Stomach smooth muscle (tissue), 2 donors: ENCODE data around the gene MYO3B.

Experiments used
- H3K27ac ChIP-seq: one replicate; pipeline ENCODE4 v1.7.0; 2013; ENCODE audit warnings: mild to moderate bottlenecking, low read length, inconsistent platforms
- H3K27me3 ChIP-seq, 2 donors: one replicate each; pipeline ENCODE4 v1.7.0; 2013; ENCODE audit warnings: low read length in 2 of 2; ENCODE audit not compliant: insufficient read depth in 2 of 2, control insufficient read depth in 1 of 2
- H3K36me3 ChIP-seq, 2 donors: one replicate each; pipeline ENCODE4 v1.7.0; 2013; ENCODE audit warnings: low read length in 2 of 2; ENCODE audit not compliant: control insufficient read depth in 2 of 2, insufficient read depth in 2 of 2
- H3K4me1 ChIP-seq: one replicate; pipeline ENCODE4 v1.7.0; 2013; ENCODE audit warnings: low read length; ENCODE audit not compliant: control insufficient read depth, insufficient read depth
- H3K4me3 ChIP-seq, 2 donors: one replicate each; pipeline ENCODE4 v1.7.0; 2013; ENCODE audit warnings: low read length in 2 of 2
- H3K9ac ChIP-seq, 2 donors: one replicate each; pipeline ENCODE4 v1.7.0; 2013; ENCODE audit warnings: low read length in 2 of 2, mild to moderate bottlenecking in 1 of 2
- H3K9me3 ChIP-seq, 2 donors: one replicate each; pipeline ENCODE4 v1.7.0; 2013; ENCODE audit warnings: low read length in 2 of 2; ENCODE audit not compliant: control insufficient read depth in 2 of 2
- donor health status: healthy.
- donor health status: Pancreatic carcinoma.

MYO3B gene

DNA sequence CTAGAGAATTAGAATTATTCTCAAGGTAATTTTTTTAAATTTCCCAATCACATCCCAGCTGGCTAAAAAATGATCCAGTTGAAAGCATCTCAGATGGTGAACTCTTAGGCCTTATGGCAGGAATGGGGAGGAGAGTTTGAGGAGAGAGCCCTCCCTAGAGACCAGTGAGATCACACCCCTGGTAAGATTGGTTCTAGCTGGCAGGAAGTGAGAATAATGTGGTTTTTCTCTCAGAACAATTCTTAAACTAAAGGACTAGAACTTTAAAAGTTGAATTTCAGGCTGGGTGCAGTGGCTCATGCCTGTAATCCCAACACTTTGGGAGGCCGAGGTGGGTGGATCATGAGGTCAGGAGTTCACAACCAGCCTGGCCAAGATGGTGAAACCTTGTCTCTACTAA lies 120.2 kb downstream of the MYO3B start:
- Histone ChIP-seq H3K4me3 (no peak overlapping the region), H3K4me1 (no peaks in the 10 kb centered on the region), H3K9ac (no peak overlapping the region), H3K9me3 (peaks cover 3 to 6% of the 10 kb centered on the region in 2 donors), H3K27ac (no peak overlapping the region), H3K27me3 (no peaks in the 10 kb centered on the region), H3K36me3 (no peaks in the 10 kb centered on the region)

DNA sequence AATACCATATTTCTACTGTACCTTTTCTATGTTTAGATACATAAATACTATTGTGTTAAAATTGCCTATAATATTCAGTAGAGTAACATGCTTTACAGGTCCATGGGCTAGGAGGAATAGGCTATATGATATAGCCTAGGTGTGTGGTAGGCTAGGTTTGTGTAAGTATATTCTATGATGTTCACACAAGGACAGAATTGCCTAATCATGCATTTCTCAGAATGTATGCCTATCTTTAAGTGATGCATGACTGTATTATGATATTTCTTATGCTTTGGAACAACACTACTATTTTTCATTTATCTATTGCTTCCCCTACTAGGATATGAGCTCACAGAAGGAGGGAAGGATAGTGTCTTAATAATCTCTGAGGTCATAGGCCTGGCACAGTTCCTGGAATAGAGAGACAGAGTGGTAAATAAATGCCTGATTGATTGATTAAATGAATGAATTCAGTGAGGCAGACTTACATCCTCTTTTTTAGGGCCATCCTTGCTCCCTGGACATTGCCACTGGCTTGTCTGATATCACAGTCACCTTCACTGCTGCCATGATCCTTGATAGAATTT lies 121.0 kb downstream of the MYO3B start:
- no peak overlapping the region for H3K4me3 ChIP-seq
- no peak overlapping the region for H3K27ac ChIP-seq

DNA sequence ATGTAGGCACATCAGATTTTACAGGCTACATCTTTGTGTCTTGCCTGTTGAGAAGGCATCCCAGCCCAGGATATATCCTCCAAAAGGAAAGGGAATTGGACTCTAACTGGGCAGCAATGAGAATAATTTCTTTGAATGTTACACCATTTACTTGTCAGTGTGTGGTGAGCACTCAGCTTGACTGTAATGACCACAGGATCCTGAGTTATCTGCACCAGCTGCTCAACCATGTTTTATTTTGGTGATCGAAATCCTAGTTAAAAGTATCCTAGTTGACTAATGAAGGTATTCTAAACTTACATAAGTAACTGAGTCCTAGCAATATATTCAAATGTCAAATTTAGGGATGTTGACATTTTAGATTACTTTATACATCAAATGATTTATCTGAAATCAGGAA lies 123.0 kb downstream of the MYO3B start:
- Histone ChIP-seq H3K27me3 (no peaks in the 10 kb centered on the region), H3K4me1 (no peaks in the 10 kb centered on the region), H3K4me3 (no peak overlapping the region), H3K27ac (no peak overlapping the region), H3K36me3 (no peaks in the 10 kb centered on the region), H3K9me3 (peaks cover 1 to 3% of the 10 kb centered on the region in 2 donors), H3K9ac (no peak overlapping the region)

More for the DNA sequence above, 121.0 kb downstream of the MYO3B start:
- Histone ChIP-seq H3K27me3 (no peaks in the 10 kb centered on the region), H3K36me3 (no peaks in the 10 kb centered on the region), H3K4me1 (no peaks in the 10 kb centered on the region), H3K9me3 (peaks cover 3 to 6% of the 10 kb centered on the region in 2 donors), H3K9ac (no peak overlapping the region)

DNA sequence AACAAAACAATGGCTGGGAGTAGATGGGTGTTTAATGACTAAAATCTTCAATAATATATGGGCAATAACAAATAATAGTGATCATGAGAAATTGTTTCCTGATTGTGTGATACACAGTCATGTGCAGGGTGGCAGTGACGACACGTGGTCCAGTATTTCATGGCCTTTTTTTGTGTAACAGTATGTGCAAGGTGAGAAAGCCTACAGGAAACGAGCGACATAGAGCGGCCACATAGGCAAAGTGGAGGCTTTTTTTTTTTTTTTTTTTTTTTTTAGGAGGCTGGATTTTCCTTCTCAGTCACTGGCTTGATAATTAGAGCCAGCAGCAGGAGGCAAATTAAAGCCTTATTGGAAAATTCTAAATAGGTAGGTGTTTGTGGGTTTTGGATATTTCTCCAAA lies 123.7 kb downstream of the MYO3B start:
- Histone ChIP-seq H3K36me3 (no peaks in the 10 kb centered on the region), H3K4me1 (no peaks in the 10 kb centered on the region), H3K4me3 (no peak overlapping the region), H3K27ac (no peak overlapping the region), H3K9ac (no peak overlapping the region), H3K27me3 (no peaks in the 10 kb centered on the region), H3K9me3 (no peaks in the 10 kb centered on the region)

DNA sequence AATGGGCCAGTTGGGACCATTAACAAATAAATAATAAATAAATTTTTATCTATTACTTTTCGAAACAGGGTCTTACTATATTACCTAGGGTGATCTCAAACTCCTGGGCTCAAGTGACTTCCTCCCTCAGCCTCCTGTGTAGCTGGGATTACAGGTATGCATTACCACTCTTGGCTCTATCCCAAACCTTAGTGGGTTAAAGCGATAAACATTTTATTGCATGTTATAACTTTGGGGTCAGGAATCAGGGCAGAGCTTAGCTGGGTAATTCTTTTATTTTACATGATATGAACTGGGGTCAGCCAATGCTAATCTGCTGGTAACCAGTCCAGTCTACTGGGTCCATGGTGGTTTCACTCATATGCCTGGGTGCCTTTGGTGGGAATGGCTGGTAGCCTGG lies 127.8 kb downstream of the MYO3B start:
- no peak overlapping the region for H3K9ac ChIP-seq
- H3K36me3 ChIP-seq: no peaks in the 10 kb centered on the region
- no peaks in the 10 kb centered on the region for H3K9me3 ChIP-seq
- no peaks in the 10 kb centered on the region for H3K4me1 ChIP-seq
- no peak overlapping the region for H3K4me3 ChIP-seq
- no peak overlapping the region for H3K27ac ChIP-seq
- H3K27me3 ChIP-seq: no peaks in the 10 kb centered on the region

DNA sequence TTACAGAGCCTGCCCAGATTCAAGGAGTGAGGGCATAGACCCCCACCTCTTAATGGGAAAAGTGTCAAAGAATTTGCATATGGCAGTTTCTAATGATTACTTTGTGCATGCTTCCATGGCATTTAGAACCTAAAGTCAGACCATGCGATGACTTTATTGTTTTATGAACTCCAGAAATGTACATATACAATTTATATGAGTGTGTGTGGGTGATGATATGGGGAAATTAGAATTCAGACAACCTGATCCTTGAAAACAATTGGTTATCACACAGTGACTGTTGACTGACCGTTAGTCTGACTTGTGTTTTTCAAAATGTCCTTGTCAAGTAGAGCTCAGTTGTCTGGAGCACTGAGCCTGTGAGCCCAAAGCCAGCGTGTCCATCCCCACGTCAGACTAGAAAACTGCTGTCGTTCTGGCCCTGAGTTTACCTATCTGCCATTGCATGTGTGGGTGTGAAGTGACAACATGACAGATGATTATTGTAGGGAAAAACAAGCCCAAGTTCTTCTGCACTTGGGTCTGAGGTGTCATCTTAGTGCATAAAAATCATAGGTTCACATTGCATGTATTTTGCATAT lies 128.4 kb downstream of the MYO3B start:
- Histone ChIP-seq H3K9ac (no peak overlapping the region), H3K9me3 (no peaks in the 10 kb centered on the region), H3K36me3 (no peaks in the 10 kb centered on the region), H3K27me3 (no peaks in the 10 kb centered on the region), H3K27ac (no peak overlapping the region), H3K4me1 (no peaks in the 10 kb centered on the region), H3K4me3 (no peak overlapping the region)

DNA sequence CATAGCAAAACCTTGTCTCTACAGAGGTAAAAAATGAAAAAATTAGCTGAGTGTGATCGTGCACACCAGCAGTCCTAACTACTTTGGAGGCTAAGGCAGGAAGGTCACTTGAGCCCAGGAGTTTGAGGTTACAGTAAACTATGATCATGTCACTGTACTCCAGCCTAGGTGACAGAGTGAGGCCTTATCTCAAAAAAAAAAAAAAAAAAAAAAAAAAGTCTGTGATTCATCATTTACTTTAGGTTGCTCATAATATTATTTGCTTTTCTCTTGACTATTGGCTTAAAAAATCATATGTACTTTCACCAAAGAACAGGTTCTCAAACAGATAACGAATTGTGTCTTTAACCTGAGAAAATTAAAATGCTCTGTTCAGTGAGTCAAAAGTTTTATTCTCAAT lies 129.1 kb downstream of the MYO3B start:
- Histone ChIP-seq H3K36me3 (no peaks in the 10 kb centered on the region), H3K4me3 (no peak overlapping the region), H3K4me1 (no peaks in the 10 kb centered on the region), H3K9me3 (no peaks in the 10 kb centered on the region), H3K27ac (no peak overlapping the region), H3K27me3 (no peaks in the 10 kb centered on the region), H3K9ac (no peak overlapping the region)

DNA sequence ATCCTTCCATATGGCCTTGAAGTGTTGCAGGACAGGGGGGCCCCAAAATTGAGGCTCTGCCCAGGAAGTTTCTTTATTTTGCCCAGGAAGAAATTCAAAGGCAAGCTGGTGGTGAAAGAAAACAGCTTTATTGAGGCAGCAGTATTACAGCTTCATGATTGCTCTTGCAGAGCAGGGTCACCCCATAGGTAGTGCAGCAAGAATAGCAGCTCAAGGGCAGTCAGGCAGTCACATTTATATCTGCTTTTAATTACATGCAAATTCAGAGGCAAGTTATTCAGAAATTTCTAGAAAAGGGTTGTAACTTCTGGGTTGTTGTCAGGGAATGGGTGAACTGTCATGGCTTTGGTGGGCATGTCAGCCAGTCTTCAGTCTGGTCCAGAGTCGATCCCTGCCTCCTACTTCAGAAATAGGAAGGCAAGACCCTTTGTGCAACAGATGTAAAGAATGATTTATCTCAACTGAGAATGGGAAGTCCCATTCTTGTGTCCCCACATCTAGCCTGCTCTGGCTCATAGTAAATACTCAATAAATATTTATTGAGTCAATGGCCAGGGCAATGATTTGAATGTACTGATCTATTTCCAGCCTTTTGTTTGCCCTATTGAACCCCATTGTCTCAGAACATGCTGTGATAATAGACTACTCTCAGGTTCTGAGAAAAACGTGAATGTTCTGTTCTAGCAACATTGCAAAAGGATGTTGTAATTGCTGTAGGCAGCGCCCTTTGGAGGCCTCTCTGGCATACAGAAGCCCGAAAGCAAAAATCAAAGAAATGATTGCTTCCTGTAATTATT lies 129.8 kb downstream of the MYO3B start:
- no peaks in the 10 kb centered on the region for H3K36me3 ChIP-seq

DNA sequence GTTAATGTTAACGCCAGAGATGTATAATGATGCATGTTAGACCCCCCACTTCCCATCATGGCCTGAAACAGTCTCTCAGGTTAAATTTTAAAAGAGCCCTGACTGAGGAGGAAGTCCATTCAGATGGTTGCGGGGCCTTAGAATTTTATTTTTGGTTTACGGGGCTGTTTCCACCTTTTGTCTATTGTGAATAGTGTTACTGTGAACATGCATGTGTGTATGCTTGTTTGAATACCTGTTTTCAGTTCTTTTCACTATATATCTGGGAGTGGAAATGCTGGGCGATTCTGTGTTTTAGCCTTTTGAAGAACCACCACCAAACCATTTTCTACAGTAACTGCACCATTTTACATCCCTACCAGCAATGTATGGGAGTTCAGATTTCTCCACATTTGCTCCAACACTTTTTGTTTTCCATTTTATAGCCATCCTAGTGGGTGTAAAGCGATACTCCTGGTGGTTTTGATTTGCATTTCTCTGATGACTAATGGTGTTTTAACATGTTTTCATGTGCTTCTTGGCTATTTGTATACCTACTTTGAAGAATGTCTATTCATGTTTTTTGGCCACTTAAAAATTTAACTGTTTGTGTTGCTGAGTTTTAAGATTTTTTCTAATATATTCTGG lies 133.0 kb downstream of the MYO3B start:
- H3K9me3 ChIP-seq: no peaks in the 10 kb centered on the region
- no peaks in the 10 kb centered on the region for H3K36me3 ChIP-seq
- H3K4me1 ChIP-seq: no peaks in the 10 kb centered on the region
- H3K27ac ChIP-seq: no peak overlapping the region
- no peaks in the 10 kb centered on the region for H3K27me3 ChIP-seq
- H3K9ac ChIP-seq: no peak overlapping the region
- H3K4me3 ChIP-seq: no peak overlapping the region

More for the DNA sequence above, 129.8 kb downstream of the MYO3B start:
- no peak overlapping the region for H3K27ac ChIP-seq
- H3K9me3 ChIP-seq: no peaks in the 10 kb centered on the region
- H3K4me1 ChIP-seq: no peaks in the 10 kb centered on the region
- H3K4me3 ChIP-seq: no peak overlapping the region
- H3K27me3 ChIP-seq: no peaks in the 10 kb centered on the region
- H3K9ac ChIP-seq: no peak overlapping the region

DNA sequence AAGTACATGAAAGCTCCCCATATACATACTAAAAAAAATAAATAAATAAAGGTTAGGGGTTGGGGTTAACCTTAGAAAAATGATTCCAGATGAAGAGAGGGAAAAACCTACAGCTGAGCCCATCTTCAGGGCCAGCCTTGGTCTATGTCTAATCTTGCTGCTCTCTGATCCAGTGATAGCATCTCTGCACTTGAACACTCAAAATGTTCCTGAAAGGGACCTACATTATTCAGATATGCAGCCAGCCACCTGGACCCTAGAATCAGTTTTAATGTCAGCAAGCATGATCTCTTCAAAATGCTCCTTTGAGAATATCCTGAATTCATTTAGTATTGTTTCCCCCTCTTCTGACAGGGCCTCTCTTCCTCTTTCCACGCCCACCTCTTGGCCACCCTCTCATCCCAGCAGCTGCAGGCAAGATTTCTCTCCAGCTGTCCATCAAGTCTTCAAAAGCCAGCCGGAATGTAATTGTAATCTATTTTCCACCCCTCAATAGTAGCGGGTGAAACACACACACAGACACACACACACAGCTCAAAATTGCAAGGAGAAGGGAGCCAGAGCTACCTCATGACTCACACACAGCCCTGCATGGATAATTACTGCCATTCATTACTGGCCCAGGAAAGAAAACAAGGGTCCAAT lies 135.5 kb downstream of the MYO3B start:
- Histone ChIP-seq H3K27ac (no peak overlapping the region), H3K9ac (no peak overlapping the region), H3K4me3 (no peak overlapping the region), H3K4me1 (no peaks in the 10 kb centered on the region), H3K36me3 (no peaks in the 10 kb centered on the region), H3K9me3 (no peaks in the 10 kb centered on the region), H3K27me3 (no peaks in the 10 kb centered on the region)
